ENCODE measurements around the gene ALDH1A3.

DNA sequence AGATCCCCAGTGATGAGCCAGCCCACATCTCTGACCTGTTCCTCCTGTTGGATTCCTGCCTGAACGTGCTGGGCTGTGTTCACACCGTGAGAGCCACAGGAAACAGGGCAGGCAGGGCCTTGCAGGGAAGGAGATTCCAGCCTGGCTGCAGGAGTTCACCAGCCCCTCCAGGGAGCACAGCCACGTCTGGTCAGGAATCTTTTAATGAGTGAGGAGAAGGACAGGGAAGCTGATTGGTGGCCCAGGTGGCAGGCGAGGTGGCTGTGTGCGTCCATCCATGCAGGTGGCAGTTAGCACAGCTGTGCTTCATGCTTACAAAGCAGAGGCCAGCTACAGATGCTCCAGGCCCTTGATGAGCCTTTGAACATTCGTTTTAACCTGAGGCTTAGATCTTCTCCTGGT, 50.0 kb downstream of the ALDH1A3 start:
- no peak for TF ChIP-seq CTCF (IDR thresholded peaks at IDR 0.05)
- TF ChIP-seq POLR2A (IDR thresholded peaks at IDR 0.05), result no peak
- TF ChIP-seq EP300 (IDR thresholded peaks at IDR 0.05), result no peak
- no peak for TF ChIP-seq POLR2AphosphoS5 (IDR thresholded peaks at IDR 0.05)

Measured in suprapubic skin (tissue), 4 donors.